HepG2 (cell line): Measurements from ENCODE around the gene ZNF786. TPM values are rescaled to one million over a fixed set of nuclear protein-coding genes. Genes with fewer than 3 reads are reported as not detected.

Experiments used
- HHEX ChIP-seq: IDR thresholded peaks from 2 replicates; pipeline ENCODE4 v1.6.1; 2016; ENCODE audit warnings: control low read depth
- MBD4 ChIP-seq: IDR thresholded peaks from 2 replicates; pipeline ENCODE4 v1.6.1; 2012; ENCODE audit warnings: low read length, inconsistent platforms, borderline replicate concordance
- SP5 ChIP-seq: IDR thresholded peaks from 2 replicates; pipeline ENCODE4 v1.6.1; 2016; ENCODE audit warnings: low read depth, borderline replicate concordance
- TCF7L2 ChIP-seq: IDR thresholded peaks from 2 replicates; pipeline ENCODE4 v1.6.1; 2011; ENCODE audit warnings: mild to moderate bottlenecking, low read depth, low read length, moderate library complexity
- ZFP36L1 ChIP-seq: sonication (generic); formaldehyde crosslinking; IDR thresholded peaks from 2 replicates; pipeline ENCODE4 v1.8.0; 2022; ENCODE audit warnings: mild to moderate bottlenecking, missing genetic modification reagents, moderate library complexity
- ZNF138 ChIP-seq: sonication (generic); formaldehyde crosslinking; IDR thresholded peaks from 2 replicates; pipeline ENCODE4 v1.5.0; 2020; ENCODE audit warnings: mild to moderate bottlenecking, low read depth, missing genetic modification reagents
- ZNF563 ChIP-seq: sonication (generic); formaldehyde crosslinking; IDR thresholded peaks from 2 replicates; pipeline ENCODE4 v1.8.0; 2022; ENCODE audit warnings: mild to moderate bottlenecking, moderate library complexity, missing genetic modification reagents
- ZNF720 ChIP-seq: sonication (generic); formaldehyde crosslinking; IDR thresholded peaks from 2 replicates; pipeline ENCODE4 v1.4.0; 2020; ENCODE audit warnings: missing genetic modification reagents
- ZNF746 ChIP-seq: sonication (generic); formaldehyde crosslinking; IDR thresholded peaks from 2 replicates; pipeline ENCODE4 v1.8.0; 2022; ENCODE audit warnings: mild to moderate bottlenecking, missing genetic modification reagents
- ZSCAN12 ChIP-seq: sonication (generic); formaldehyde crosslinking; IDR thresholded peaks from 2 replicates; pipeline ENCODE4 v1.9.0; 2021; ENCODE audit warnings: mild to moderate bottlenecking, missing genetic modification reagents
- polyA plus RNA-seq, 8 experiments: library from polyadenylated mRNA; depleted of rRNA in 3 of 8; stranded (reverse) in 7 of 8; unstranded in 1 of 8; fragments of >200 nt; fragmentation: Illumina TruSeq in 4 of 8; extraction: Trizol in 4 of 8; gene quantifications; 2 replicates each; pipeline versions ENCODE4 v1.2.1 to v1.2.3, GENCODE V29; 2011 to 2016; ENCODE audit warnings: low read depth in 4 of 8, missing spikeins in 1 of 8, mixed read lengths in 1 of 8; ENCODE audit not compliant: insufficient read depth in 1 of 8
- total RNA-seq, 5 experiments: library from RNA; depleted of rRNA; stranded (reverse); fragments of >200 nt; fragmentation: Illumina TruSeq; extraction: Trizol; gene quantifications; 2 replicates each; pipeline ENCODE4 v1.2.3, GENCODE V29; 2016; ENCODE audit warnings: low read depth in 1 of 5
- TF ChIP-seq, protein P1 (sequence below): sonication (generic); formaldehyde crosslinking; IDR thresholded peaks from 2 replicates; pipeline ENCODE4 v1.4.0; 2020; ENCODE audit warnings: missing genetic modification reagents
- TF ChIP-seq, protein P2 (sequence below): sonication (generic); formaldehyde crosslinking; IDR thresholded peaks from 2 replicates; pipeline ENCODE4 v1.5.1; 2020; ENCODE audit warnings: missing genetic modification reagents, mild to moderate bottlenecking, borderline replicate concordance
- TF ChIP-seq, protein P3 (sequence below): sonication (generic); formaldehyde crosslinking; conservative IDR thresholded peaks from 2 replicates; pipeline ENCODE4 v1.8.0; 2022; ENCODE audit warnings: missing genetic modification reagents
- TF ChIP-seq, protein P4 (sequence below): IDR thresholded peaks from 2 replicates; pipeline ENCODE4 v1.6.1; 2012; ENCODE audit warnings: low read depth, low read length, improper control_type of control experiment
- TF ChIP-seq, protein P5 (sequence below): fragments of 450-650 bp; IDR thresholded peaks from 2 replicates; pipeline ENCODE4 v1.6.1; 2016
- TF ChIP-seq, protein P6 (sequence below): fragments of 450-650 bp; IDR thresholded peaks from 2 replicates; pipeline ENCODE4 v1.6.1; 2017
- TF ChIP-seq, protein P7 (sequence below): sonication (generic); formaldehyde crosslinking; IDR thresholded peaks from 2 replicates; pipeline ENCODE4 v1.8.0; 2022; ENCODE audit warnings: missing genetic modification reagents, mild to moderate bottlenecking, inconsistent platforms, borderline replicate concordance

The ZNF786 gene
- total and polyA plus RNA-seq, 2 of the 13 experiments (the other 11 are each of a cell fraction or from before 2014, with no cell fraction given) = 2.0 to 4.0 TPM

DNA sequence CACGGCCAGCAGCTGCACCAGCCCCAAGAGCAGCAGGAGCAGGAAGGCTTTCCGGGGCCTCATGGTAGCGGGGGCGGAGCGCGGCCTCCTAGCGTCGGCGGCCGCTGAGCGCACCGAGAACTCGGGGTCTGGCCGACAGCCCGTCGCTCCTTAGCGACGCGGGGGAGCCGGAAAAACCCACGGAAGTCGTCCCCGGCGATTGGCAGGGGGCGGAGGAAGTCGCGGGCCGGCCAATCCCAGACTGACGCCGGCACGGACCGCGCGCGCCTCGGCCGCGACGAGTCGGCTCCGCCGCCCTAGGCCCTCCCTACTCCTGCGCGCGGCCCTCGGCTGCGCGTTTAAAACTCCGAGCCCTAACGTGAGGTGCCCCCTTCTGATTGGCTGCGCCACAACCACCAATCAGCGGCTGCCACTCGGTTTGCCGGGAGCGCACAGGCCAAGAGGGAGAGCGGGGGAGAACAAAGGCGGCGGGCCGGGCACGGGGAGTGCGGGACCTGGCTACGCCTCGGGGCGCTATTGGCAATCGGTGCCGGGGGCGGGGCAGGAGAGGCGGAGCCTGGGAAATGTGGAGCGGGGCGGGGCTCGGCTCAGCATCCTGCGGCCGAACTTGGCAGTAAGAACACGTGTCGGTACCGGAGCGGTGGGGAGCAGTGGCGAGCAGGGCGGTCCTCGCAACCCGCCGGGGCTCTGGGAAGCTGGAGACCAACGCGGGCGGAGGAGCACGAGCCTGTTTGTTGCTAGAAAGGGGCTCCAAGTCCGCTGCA, 62.0 kb downstream of the ZNF786 start, which contains the start of gene PDIA4 (continued):
- TF ChIP-seq, protein P1, sequence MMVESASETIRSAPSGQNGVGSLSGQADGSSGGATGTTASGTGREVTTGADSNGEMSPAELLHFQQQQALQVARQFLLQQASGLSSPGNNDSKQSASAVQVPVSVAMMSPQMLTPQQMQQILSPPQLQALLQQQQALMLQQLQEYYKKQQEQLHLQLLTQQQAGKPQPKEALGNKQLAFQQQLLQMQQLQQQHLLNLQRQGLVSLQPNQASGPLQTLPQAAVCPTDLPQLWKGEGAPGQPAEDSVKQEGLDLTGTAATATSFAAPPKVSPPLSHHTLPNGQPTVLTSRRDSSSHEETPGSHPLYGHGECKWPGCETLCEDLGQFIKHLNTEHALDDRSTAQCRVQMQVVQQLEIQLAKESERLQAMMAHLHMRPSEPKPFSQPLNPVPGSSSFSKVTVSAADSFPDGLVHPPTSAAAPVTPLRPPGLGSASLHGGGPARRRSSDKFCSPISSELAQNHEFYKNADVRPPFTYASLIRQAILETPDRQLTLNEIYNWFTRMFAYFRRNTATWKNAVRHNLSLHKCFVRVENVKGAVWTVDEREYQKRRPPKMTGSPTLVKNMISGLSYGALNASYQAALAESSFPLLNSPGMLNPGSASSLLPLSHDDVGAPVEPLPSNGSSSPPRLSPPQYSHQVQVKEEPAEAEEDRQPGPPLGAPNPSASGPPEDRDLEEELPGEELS (CRISPR knock-in tag) = 0 out of 2 replicates have a peak, but pooled peaks have one; percentile 29
- TF ChIP-seq ZSCAN12 (CRISPR knock-in tag) (no peak; the same call in 1 of the 2 replicates), SP5 (CRISPR knock-in tag) (peak; percentile 64), TCF7L2 (no peak), MBD4 (no peak), ZNF720 (CRISPR knock-in tag) (no peak), HHEX (no peak), ZNF138 (CRISPR knock-in tag) (peak; percentile 84; the same call in 1 of the 2 replicates), ZNF746 (no peak; the same call in 1 of the 2 replicates), ZFP36L1 (CRISPR knock-in tag) (peak; percentile 96), ZNF563 (peak; percentile 19; the same call in 1 of the 2 replicates)
- TF ChIP-seq, protein P2, sequence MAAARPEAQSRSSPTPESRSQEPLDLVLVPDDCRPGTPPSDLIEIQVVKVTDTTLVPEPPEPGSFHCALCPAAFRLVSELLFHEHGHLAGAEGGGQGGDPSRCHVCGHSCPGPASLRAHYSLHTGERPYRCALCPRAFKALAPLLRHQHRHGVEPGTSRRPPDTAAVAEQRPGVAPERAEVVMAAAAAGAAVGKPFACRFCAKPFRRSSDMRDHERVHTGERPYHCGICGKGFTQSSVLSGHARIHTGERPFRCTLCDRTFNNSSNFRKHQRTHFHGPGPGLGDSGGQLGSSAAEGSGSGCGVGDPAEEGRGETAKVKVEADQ (CRISPR knock-in tag) = peak; percentile 28; the same call in 1 of the 2 replicates
- TF ChIP-seq, protein P3, sequence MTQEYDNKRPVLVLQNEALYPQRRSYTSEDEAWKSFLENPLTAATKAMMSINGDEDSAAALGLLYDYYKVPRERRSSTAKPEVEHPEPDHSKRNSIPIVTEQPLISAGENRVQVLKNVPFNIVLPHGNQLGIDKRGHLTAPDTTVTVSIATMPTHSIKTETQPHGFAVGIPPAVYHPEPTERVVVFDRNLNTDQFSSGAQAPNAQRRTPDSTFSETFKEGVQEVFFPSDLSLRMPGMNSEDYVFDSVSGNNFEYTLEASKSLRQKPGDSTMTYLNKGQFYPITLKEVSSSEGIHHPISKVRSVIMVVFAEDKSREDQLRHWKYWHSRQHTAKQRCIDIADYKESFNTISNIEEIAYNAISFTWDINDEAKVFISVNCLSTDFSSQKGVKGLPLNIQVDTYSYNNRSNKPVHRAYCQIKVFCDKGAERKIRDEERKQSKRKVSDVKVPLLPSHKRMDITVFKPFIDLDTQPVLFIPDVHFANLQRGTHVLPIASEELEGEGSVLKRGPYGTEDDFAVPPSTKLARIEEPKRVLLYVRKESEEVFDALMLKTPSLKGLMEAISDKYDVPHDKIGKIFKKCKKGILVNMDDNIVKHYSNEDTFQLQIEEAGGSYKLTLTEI (CRISPR knock-in tag) = no peak
- TF ChIP-seq, protein P4, sequence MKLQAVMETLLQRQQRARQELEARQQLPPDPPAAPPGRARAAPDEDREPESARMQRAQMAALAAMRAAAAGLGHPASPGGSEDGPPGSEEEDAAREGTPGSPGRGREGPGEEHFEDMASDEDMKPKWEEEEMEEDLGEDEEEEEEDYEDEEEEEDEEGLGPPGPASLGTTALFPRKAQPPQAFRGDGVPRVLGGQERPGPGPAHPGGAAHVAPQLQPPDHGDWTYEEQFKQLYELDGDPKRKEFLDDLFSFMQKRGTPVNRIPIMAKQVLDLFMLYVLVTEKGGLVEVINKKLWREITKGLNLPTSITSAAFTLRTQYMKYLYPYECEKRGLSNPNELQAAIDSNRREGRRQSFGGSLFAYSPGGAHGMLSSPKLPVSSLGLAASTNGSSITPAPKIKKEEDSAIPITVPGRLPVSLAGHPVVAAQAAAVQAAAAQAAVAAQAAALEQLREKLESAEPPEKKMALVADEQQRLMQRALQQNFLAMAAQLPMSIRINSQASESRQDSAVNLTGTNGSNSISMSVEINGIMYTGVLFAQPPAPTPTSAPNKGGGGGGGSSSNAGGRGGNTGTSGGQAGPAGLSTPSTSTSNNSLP = no peak
- TF ChIP-seq, protein P5, sequence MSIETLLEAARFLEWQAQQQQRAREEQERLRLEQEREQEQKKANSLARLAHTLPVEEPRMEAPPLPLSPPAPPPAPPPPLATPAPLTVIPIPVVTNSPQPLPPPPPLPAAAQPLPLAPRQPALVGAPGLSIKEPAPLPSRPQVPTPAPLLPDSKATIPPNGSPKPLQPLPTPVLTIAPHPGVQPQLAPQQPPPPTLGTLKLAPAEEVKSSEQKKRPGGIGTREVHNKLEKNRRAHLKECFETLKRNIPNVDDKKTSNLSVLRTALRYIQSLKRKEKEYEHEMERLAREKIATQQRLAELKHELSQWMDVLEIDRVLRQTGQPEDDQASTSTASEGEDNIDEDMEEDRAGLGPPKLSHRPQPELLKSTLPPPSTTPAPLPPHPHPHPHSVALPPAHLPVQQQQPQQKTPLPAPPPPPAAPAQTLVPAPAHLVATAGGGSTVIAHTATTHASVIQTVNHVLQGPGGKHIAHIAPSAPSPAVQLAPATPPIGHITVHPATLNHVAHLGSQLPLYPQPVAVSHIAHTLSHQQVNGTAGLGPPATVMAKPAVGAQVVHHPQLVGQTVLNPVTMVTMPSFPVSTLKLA = peak; percentile 70; the same call in 1 of the 2 replicates
- TF ChIP-seq, protein P6, sequence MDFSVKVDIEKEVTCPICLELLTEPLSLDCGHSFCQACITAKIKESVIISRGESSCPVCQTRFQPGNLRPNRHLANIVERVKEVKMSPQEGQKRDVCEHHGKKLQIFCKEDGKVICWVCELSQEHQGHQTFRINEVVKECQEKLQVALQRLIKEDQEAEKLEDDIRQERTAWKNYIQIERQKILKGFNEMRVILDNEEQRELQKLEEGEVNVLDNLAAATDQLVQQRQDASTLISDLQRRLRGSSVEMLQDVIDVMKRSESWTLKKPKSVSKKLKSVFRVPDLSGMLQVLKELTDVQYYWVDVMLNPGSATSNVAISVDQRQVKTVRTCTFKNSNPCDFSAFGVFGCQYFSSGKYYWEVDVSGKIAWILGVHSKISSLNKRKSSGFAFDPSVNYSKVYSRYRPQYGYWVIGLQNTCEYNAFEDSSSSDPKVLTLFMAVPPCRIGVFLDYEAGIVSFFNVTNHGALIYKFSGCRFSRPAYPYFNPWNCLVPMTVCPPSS = no peak
- TF ChIP-seq, protein P7, sequence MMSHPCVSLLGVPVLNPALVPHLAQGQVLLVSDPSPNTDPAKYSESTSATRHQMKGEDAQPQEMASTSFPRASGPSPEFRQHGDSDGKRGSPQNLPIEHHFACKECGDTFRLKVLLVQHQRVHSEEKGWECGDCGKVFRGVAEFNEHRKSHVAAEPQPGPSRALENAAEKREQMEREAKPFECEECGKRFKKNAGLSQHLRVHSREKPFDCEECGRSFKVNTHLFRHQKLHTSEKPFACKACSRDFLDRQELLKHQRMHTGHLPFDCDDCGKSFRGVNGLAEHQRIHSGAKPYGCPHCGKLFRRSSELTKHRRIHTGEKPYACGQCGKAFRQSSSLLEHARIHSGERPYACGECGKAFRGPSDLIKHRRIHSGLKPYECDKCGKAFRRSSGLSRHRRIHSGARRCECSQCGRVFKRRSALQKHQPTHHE (CRISPR knock-in tag) = peak; percentile 57; the same call in 1 of the 2 replicates
